ENCODE data around the gene ZNF367.
A peak's percentile ranks its signal among the peaks of the same experiment; 100 is the strongest.
"Not testable (repeated sequence)": the region's sequence is repeated elsewhere in the genome, so short reads cannot be mapped to it uniquely, and the experiment has no call there.

ZNF367 gene

DNA sequence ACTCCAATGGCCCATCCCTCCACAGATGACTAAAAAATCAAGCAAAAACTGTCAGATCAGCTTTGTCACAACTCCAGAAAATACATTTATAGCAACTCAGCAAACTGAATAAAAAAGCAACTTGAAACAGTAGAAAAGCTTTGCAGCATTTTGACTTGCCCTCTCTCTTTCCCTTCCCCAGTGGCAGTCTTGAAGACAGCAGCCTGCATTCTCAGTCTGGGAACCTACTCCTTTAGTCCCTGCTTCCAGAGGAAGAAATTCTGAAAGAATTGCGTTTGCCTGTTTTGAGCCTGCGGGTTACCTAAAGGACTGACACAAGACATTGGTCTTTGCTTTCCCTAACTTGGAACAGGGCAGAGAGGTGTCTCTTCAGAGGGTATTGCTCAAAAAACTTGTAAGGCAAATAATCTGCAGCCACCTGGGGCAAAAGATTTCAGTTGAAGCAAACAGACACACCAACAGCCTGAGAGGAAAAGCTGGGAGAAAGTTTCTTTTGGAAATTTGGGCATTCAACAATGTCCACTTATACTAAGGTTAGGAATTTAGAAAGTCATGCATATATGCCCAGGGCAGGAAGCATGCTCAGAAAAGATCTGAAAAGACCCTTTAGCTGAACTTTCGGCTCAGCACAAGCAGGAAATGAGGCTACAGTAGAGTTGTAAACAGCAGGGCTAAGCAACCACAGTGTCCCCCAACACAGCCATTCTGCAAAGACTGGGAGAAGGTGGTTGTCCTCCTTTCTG is 19.4 kb downstream of the ZNF367 start:
- no peak for DNase-seq

DNA sequence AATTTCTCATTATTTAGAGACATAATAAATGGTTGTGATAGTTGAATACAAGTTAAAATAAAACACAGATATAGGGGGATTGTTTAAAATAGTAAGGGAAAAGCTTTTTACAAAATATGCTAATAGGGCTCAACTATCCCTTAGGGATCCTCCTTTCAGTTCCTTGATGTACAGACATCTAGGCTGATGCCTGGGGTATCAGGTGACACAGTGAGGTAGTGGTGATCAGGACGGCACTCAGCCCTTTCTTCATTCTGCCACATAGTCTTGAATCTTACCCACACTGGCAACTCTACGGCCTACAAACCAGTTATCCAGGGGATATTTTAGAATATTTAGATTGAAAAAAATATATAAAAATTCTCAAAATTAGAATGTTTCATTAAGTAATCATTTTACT is 22.2 kb downstream of the ZNF367 start:
- DNase-seq: no peak

DNA sequence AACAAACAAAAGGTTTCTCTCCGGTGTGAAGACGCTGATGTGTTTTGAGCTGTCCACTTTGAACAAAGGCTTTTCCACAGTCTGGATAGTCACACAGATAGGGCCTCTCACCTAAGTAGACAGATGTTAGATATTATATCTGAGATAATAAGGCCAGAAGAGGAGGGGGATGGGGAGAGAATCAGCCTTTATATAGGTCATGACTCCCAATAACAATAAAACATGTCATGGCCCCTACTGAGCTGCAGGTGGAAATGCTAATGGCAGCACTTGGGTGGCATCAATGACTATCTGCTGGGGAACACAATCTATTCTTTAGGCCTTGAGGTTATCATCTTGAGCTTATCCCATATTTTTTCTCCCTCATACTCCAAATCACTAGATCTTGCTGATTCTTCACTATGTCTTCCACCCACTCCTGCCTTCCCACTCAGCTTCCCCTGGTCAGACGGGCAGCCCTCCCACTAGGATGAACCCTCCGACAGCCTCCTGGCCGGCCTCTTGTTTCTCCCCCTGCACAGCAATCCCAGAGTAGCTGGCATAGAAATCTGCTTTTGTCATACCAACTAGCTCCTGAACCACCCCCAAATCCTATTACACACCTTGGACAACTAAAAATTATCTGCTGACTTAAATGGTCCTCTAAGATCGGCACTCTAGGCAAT is 23.2 kb downstream of the ZNF367 start:
- no peak for DNase-seq

DNA sequence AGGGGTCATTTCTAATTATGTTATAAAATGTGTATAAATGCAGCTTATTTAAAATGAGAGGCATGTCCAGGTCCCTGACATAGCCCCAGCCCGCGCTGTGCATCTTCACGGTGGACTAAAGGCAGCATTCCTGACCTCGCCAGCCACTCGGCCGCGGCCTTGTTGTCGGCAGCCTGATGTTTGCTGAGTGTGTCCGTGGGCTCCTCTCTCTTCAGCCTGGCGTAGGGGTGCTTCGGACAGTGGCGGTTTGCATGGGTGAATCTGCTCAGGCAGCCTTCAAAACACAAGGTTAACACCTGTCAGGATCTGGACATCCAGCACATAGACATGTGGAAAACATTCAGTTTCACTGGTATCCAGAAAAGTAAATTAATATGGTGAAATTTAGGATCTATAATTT is 25.9 kb downstream of the ZNF367 start:
- DNase-seq: no peak

DNA sequence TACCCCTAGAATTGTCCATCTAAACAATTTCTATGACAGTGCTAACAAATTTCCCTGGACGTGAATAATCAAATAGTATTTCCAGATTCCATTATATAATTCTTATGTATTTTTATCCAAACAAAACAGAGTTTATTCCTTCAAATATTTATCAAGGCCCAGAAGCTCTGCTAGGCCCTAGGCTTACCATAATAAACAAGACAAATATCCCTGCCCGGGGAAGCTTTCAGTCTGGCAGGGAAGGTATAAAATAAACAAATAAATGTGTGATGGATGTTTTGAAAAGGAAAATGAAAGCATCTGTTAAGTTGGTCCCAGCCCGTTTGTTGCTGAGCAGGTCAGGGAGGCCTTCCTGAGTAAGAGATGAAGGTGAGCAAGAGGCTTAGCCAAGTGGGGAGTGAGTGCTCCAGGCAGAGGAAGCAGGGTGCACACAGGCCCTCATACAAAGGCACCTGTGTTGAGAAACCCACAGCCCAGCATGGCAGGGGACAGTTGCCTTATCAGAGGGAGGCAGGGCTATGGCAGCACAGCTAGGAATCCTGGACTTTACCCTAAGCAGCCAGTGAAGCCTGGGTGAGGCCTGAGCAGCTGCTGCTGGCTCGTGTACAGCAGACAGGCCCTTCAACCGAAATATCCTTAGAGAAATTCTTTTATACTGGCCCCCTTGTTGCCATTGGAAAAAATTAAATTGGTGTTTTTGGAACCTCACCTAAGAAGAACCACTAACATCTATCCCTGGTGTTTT is 27.0 kb downstream of the ZNF367 start:
- no peak for DNase-seq

DNA sequence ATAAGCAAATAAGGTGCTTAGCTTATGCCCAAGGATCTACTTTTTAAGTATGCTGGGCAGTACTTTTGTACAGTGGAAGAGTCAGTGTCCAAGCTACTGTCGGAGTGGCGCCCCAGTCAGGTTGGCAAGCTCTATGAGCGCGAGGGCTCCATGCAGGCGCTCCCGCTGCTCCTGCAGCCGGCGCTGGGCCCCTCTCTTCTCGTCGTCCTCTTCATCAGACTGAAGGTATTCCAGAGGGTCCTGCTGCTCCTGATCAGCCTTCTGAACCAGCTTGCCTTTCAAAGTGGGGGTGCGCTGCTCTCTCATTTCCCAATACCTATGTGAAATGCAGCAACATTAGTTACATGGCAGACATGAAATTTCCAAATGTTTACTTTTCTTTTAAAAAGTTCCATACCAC is 30.0 kb downstream of the ZNF367 start:
- DNase-seq: no peak

DNA sequence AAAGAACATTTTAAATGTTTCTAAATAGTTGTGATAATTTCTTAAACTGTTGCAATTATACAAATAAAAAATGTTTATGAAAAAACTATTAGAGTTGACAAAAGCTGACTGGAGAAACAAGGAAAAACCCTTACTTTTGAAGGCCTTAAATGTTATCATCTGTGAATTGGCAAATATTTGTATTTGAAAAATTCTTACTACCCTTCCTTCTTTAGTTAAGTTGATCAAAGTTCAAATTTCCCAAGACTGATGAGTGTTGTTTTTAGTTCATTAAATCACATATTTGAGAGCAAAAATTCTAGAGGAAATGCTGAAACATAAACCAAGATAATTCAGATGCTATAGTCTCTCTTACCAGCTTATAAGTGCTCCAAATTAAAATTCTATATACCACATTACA is 32.0 kb downstream of the ZNF367 start:
- no peak for DNase-seq

DNA sequence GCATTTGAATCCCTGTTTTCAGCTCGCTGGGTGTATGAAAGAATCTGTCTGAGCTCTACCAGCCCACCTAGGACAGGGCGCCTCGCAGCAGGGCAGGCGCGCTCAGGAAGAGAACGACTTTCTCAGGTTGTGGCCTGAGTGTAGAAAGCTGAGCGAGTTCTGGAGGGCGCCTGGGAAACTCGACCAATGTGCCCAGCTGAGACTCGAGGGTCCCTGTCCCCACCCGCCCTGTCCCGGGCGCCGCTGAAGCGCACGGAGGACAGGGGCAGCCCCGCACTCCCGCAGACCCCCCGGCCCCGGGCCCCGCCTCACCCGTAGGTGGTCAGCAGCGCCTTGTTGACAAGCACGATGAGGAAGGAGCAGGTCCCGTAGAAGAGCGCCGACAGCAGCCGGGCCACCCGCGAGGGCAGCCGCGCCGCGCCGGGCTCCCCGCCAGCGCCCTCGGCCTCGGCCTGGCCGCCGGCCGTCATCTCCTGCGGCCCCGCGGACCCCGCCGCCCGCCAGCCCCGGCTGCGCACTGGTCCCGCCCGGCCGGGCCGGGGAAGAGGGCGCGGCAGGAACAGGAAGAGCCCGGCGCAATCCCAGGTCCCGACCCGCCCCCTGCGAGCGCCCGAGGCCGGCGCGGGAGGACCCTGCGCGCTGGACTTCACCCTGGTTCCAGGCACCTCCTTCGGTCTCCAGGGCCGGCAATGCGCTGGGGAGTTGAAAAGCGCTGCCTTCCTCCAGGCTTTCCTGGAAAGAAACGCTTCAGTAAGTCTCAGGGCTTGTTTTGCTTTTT is 34.8 kb downstream of the ZNF367 start, which contains the start of gene SLC35D2:
Gene SLC35D2, minus strand, starts transcription at position 547 of the 778 bp plus-strand sequence. Its CDS starts 77 bp downstream, at position 470.
- DNase-seq: peak; percentile 39

DNA sequence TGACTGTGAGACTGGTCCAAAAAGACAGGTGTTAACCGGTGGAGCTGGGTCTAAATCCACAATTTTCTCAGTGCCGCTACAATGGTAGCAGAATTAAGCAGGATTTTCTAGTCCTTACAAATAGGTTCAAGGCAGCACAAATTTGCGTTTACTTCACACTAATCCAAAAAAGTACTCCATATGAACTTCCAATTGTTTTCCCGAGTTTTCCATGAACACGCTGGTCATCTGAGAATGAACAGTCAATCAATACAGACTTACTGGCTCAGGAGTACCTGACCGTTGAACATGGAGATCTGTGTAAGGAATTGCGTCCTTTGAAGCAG is 35.4 kb downstream of the ZNF367 start:
- no peak for DNase-seq

DNA sequence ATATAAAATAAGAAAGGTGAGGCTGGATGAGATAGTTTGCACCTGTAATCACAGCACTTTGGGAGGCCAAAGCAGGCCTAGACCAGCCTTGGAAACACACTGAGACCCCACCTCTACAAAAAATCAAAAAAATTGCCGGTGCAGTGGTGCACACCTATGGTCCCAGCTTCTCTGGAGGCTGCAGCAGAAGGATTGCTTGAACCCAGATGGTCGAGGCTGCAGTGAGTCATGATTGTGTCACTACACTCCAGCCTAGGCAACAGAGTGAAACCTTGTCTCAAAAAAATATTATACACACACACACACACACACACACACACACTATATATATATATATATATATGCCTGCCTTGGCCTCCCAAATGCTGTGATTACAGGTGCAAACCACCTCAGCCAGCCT is 36.0 kb downstream of the ZNF367 start:
- no peak for DNase-seq

DNA sequence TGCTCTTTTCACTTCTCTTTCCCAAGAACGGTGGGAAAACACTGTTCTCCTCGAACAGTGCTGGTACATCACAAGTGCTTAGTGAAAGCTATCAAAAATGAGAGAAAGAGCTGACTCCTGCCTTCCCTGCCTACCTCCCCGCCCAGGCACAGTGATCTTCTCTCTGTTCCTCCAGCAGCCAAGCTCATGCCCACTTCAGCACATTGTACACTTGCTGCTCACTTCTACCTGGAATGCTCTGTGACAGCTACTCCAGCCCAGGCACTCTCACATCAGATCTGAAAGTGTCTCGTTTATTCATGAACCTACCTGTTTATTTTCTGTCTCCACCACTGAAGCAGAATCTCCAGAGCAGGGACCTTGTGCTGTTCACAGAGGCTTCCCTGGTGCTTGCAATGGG is 36.5 kb downstream of the ZNF367 start:
- no peak for DNase-seq

DNA sequence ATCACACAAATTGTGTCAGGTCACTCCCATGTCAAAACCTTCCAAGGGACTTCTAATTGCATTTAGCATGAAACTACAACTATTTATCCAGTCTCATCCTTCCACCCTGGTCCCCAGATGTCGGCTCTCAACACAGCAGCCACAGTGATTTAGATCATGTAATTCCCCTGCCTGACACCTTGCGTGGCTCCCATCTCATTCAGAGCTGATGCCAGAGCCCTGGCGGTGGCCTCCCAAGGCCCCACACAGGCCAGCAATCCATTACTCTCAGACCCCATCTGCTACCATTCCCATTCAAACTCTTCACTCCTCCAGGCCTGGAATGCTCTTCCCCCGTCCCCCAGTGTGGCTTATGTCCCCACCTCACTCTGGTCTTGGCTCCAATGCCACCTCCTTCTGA is 37.0 kb downstream of the ZNF367 start:
- DNase-seq: no peak

DNA sequence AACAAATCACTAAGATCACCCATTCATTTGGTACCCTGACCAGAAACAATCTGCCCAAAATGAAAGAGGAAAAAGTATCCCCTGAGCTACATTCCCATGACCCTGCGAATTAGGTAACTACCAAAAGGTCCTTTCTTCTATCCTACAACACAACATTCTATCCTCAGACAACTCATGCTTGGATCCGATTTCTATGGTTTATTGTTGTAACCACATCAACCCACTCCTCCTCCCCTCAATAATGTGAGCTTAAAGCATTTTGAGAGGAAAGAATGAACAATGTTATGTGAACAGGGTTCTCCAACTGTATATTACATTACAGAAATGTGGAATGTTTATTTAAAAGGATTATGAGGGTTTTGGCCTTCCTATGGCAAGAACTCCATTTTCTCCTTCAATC is 38.7 kb downstream of the ZNF367 start:
- no peak for DNase-seq

DNA sequence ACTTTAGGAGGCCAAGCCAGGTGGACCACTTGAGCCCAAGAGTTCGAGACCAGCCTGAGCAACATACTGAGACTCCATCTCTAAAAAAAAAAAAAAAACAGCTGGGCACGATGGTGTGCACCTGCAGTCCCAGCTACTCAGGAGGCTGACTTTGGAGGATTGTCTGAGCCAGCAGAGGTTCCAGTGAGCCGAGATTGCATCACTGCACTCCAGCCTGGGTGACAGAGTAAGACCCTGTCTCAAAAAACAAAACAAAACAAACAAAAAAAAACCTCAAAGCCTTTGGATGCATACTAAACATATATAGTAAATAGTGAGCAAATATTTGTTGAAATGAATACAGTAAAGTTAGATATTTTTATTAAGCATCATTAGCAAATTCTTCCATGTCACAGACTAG is 40.0 kb downstream of the ZNF367 start:
- no peak for DNase-seq

DNA sequence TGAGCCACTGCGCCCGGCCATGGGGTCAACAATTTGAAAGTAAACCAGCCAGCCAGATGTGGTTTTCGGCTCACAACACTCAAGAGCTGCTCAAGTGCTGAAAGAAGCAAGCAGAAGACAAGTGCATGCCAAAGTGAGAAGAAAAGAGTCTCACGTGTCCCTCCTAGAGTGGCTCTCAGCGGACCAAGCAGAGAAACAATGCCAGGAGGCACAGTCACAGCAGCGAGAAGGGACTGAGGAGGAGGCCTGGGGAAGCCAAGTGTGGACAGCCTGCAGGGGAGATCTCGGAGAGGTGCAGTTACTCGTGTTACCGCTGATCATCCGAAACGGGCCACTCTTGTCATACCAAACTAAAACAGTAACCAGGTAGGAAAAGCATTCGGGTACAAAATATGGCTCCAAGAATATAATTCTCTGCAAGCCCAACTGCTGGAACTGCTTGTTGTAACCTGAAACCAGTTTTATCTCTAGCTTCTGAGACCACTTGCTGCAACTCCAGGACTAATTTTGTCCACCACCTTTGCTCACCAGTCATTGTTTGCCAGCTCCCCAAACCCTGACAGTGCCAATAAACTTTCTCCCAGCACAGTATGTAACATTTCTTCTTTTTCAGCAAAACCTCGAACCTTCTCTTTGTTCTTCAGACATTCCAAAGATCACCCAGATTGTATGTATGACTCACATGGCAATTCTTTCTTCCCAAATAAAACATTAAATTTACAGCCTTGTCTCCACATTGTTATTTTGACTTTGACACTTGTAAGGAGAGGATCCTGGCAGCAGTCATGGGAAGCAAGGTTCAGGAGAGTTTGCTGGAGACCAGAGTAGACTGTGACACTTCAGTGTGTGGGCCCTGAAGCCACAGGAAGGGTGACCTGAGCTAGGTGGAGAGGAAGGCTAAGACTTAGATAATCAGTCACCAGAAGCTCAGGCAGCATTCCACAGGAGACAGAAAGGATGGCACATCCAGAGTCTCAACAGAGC is 41.0 kb downstream of the ZNF367 start:
- DNase-seq: no peak

DNA sequence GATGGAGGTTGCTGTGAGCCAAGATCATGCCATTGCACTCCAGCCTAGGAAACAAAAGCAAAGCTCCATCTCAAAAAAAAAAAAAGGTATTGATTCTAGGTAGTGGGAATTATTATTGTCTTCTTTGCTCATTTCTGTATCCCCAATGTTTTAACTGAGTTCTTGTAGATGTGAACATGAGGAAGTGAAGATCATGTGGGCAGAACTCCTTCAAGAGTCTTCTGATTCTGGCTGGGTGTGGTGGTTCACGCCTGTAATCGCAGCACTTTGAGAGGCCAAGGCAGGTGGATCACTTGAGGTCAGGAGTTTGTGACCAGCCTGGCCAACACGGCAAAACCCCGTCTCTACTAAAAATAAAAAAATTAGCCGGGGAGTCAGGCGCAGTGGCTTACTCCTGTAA is 42.7 kb downstream of the ZNF367 start:
- not testable (repeated sequence) for DNase-seq

DNA sequence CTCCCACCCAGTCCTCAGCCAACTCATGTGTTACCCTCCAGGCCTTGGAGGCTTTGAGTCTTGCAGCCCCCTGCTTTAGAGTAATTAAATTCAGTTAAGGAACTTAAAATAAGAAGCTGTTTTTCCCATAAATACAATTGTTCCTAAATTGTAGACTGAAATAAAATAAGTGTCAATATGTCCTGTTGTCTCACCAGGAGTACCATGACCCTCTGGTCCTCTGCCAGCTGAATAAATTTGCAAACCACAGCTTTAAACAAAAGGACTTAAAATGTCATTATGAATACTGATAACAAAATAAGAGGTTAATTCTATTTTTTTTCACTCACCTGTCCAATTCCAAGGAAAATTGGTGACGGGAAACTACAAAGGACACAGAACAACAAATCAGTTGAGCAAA is 50.2 kb downstream of the ZNF367 start:
- DNase-seq: no peak

DNA sequence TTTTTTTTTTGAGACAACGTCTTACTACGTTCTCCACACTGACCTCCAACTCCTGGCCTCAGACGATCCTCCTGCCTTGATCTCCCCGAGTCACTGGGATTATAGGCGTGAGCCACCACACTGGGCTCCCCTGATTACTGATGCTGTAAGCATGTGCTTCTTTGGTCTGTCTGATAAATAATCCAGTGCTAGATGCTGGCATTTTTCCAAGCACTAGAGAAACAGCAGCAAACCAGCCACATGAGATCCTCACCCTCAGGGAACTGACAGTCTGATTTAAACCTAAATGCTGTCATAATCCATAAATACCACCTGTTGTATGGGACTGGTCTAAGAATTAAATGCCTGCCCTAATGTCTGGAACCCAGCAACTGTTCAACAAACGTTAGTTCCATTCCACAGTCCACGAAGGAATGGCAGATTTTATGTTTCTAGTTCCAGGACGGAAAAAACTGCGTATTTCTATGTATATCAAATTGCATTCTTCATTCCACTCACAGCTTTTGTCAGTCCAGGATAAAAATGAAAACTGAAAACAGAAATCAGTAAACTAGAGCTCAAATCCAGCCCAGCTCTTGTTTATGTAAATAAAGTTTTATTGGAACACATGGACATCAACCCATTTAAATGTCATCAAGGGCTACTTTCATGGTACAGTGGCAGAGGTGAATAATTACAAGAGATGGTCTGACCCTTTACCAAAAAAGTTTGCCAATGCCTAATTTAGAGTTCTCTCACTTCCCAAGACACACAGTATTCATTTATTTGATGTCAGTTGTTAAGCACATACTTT is 54.8 kb downstream of the ZNF367 start:
- DNase-seq: no peak

DNA sequence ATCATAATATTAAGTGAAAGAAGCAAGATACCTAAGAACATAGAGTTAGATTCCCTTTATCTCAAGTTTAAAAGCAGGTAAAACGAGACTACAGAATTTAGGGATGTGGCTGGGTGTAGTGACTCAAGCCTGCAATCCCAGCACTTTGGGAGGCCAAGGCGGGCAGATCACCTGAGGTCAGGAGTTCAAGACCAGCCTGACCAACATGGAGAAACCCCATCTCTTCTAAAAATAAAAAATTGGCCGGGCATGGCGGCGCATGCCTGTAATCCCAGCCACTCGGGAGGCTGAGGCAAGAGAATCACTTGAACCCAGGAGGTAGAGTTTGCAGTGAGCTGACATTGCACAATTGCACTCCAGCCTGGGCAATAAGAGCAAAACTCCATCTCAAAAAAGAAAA is 56.1 kb downstream of the ZNF367 start:
- not testable (repeated sequence) for DNase-seq

DNA sequence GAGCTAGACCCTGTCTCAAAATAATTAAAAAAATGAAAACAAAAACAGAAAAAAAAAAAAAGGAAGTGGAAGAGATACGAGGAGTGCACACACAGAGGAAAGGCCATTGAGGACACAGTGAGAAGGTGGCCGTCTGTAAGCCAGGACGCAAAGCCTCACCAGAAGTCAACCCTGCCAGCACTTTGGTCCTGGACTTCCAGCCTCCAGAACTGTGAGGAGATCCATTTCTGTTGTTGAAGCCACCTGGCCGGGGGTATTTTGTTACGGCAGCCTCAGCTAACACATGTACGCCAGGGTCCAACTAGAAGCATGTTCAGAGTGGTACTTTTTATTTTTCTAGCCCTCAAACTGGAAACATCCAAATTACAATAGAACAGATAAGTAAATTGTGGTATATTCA is 56.5 kb downstream of the ZNF367 start:
- no peak for DNase-seq

DNA sequence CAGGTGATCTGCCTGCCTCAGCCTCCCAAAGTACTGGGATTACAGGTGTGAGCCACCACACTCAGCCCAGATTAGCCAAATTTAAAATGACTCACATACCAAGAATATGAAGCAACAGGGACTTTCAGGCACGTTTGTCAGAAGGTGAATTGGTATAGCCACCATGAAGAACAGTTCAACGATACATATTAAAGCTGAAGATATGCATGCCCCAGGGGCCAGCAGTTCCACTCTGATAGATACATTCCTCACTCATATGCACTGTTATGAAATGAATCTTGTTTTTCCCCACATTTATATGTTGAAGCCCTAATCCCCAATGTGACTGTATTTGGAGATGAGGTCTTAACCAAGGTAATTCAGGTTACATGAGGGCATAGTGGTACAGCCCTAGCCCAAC is 57.2 kb downstream of the ZNF367 start:
- DNase-seq: no peak
